A549 (cell line): ENCODE measurements around the gene PI4K2B.
"Not testable (repeated sequence)": the region's sequence is repeated elsewhere in the genome, so short reads cannot be mapped to it uniquely, and the experiment has no call there.

Source experiments
- CEBPB ChIP-seq, 2 experiments: fragments of >200 bp in 1 of 2; sonication (Bioruptor Twin) in 1 of 2; formaldehyde crosslinking in 1 of 2; IDR thresholded peaks; 2 replicates each; pipeline ENCODE4 v1.6.1; 2012 to 2016
- CHD2 ChIP-seq: fragments of 150-350 bp; IDR thresholded peaks from 2 replicates; pipeline ENCODE4 v1.6.1; 2014; ENCODE audit warnings: low read length; ENCODE audit not compliant: partially characterized antibody
- CTCF ChIP-seq: fragments of >200 bp; sonication (Bioruptor Twin); formaldehyde crosslinking; IDR thresholded peaks from 3 replicates; pipeline ENCODE4 v1.5.1; 2016
- E2F6 ChIP-seq: IDR thresholded peaks from 2 replicates; pipeline ENCODE4 v1.6.1; 2012; ENCODE audit warnings: low read depth, borderline replicate concordance
- HDAC2 ChIP-seq: fragments of 200-600 bp; sonication (generic); IDR thresholded peaks from 2 replicates; pipeline ENCODE4 v1.6.1; 2016
- JUN ChIP-seq, 2 experiments: fragments of >200 bp; sonication (Bioruptor Twin); formaldehyde crosslinking; IDR thresholded peaks; 2 replicates in 1 of 2; 3 replicates in 1 of 2; pipeline ENCODE4 v1.6.1; 2016 to 2017
- POLR2A ChIP-seq: IDR thresholded peaks from 2 replicates; pipeline ENCODE4 v1.6.1; 2012; ENCODE audit warnings: mild to moderate bottlenecking, low read length
- POLR2AphosphoS2 ChIP-seq: conservative IDR thresholded peaks from 2 replicates; pipeline ENCODE4 v1.6.1; 2012; ENCODE audit warnings: low read length, improper control_type of control experiment, inconsistent platforms
- SMC3 ChIP-seq: fragments of >200 bp; sonication (Bioruptor Twin); formaldehyde crosslinking; IDR thresholded peaks from 3 replicates; pipeline ENCODE4 v1.6.1; 2018; ENCODE audit warnings: inconsistent platforms
- TF ChIP-seq, protein P1 (sequence below): fragments of 450-650 bp; IDR thresholded peaks from 2 replicates; pipeline ENCODE4 v1.6.1; 2014; ENCODE audit warnings: antibody characterized with exemption

- TF ChIP-seq CHD2; POLR2A; JUN (IDR thresholded peaks at IDR 0.05); CTCF; E2F6; SMC3; CEBPB (IDR thresholded peaks at IDR 0.05); POLR2AphosphoS2; HDAC2: not testable (repeated sequence)
- TF ChIP-seq, protein P1, sequence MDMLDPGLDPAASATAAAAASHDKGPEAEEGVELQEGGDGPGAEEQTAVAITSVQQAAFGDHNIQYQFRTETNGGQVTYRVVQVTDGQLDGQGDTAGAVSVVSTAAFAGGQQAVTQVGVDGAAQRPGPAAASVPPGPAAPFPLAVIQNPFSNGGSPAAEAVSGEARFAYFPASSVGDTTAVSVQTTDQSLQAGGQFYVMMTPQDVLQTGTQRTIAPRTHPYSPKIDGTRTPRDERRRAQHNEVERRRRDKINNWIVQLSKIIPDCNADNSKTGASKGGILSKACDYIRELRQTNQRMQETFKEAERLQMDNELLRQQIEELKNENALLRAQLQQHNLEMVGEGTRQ: not testable (repeated sequence)
Observed at GRCh38 chr4:25253786-25254185, 20.0 kb downstream of the PI4K2B start.
